HepG2 (cell line): Measurements from ENCODE around the gene TMPRSS11E. TPM values are rescaled to one million over a fixed set of nuclear protein-coding genes. Genes with fewer than 3 reads are reported as not detected.
A peak's percentile ranks its signal among the peaks of the same experiment; 100 is the strongest.

Experiments
- ATAC-seq: fragments of 200-7000 bp; cut with Tn5 transposase; 3 replicates; pipeline ENCODE4 v1.9.1; 2020; ENCODE audit warnings: mild to moderate bottlenecking, moderate library complexity
- BruUV-seq: library from RNA; stranded (reverse); fragments of 400-500 nt; replicated peaks from 2 replicates; lab custom pipeline; 2021; lab: Mats Ljungman, UMichigan
- CTCF ChIA-PET: fragments of 300-600 bp; formaldehyde crosslinking; extraction: SDS; loops from one replicate; lab custom pipeline; 2021; ENCODE audit warnings: low total read pairs, inconsistent platforms, low intra/inter-chr PET ratio; lab: Yijun Ruan, JAX
- POLR2A ChIA-PET: fragments of 350-600 bp; sonication (Branson Sonifier 250); formaldehyde crosslinking; loops from one replicate; lab custom pipeline; 2020; ENCODE audit warnings: antibody characterized with exemption, inconsistent platforms; lab: Yijun Ruan, JAX
- DNase-seq: peaks from one replicate; pipeline ENCODE4 v3.0.0-alpha.2; 2015; ENCODE audit warnings: low spot score
- FAIRE-seq: peaks from 3 replicates; lab custom pipeline; 2011; peaks lifted over from hg19 to GRCh38; lab: Jason Lieb, UNC
- H2AFZ ChIP-seq: one replicate; pipeline ENCODE4 v1.6.1; 2011; ENCODE audit warnings: low read length, inconsistent platforms
- H3K27ac ChIP-seq: fragments of 300-600 bp; 3 replicates; pipeline ENCODE4 v1.8.0; 2011; ENCODE audit warnings: mixed run types, mild to moderate bottlenecking, mixed read lengths, low read length, inconsistent platforms; ENCODE audit not compliant: insufficient read depth; ENCODE audit errors: extremely low read length
- H3K27me3 ChIP-seq, 2 experiments: fragments of 200-600 bp in 1 of 2; 2 replicates in 1 of 2; 3 replicates in 1 of 2; pipeline versions ENCODE4 v1.6.0 to v1.8.0; 2011; ENCODE audit warnings: low read length in 2 of 2, mild to moderate bottlenecking in 2 of 2, moderate library complexity in 2 of 2, inconsistent platforms in 1 of 2; ENCODE audit not compliant: insufficient read depth in 2 of 2, control insufficient read depth in 1 of 2
- H3K36me3 ChIP-seq, 2 experiments: fragments of 200-600 bp in 1 of 2; replicated peaks in 1 of 2; 2 replicates in 1 of 2; 3 replicates in 1 of 2; pipeline versions ENCODE4 v1.5.1 to v1.8.0; 2011; ENCODE audit warnings: low read length in 2 of 2, inconsistent platforms in 1 of 2; ENCODE audit not compliant: insufficient read depth in 2 of 2, control insufficient read depth in 1 of 2
- H3K4me1 ChIP-seq: 2 replicates; pipeline ENCODE4 v1.5.1; 2012; ENCODE audit warnings: low read length, inconsistent platforms; ENCODE audit not compliant: insufficient read depth
- H3K4me2 ChIP-seq: 2 replicates; pipeline ENCODE4 v1.6.0; 2011; ENCODE audit warnings: low read depth, low read length, inconsistent platforms
- H3K4me3 ChIP-seq, 3 experiments: fragments of 200-600 bp in 1 of 3; sonication (generic), shearing (Covaris generic) in 1 of 3; replicated peaks in 1 of 3; 2 replicates each; pipeline ENCODE4 v1.5.1; 2011 to 2016; ENCODE audit warnings: low read length in 3 of 3, inconsistent platforms in 2 of 3, low read depth in 2 of 3, mild to moderate bottlenecking in 2 of 3, control low read depth in 1 of 3, mixed read lengths in 1 of 3; ENCODE audit not compliant: insufficient read depth in 1 of 3
- H3K79me2 ChIP-seq: one replicate; pipeline ENCODE4 v1.6.1; 2011; ENCODE audit warnings: low read length, inconsistent platforms; ENCODE audit not compliant: insufficient read depth
- H3K9ac ChIP-seq: 2 replicates; pipeline ENCODE4 v1.6.0; 2011; ENCODE audit warnings: mild to moderate bottlenecking, low read depth, low read length, inconsistent platforms; ENCODE audit not compliant: insufficient read depth
- H3K9me3 ChIP-seq: 2 replicates; pipeline ENCODE4 v1.5.1; 2012; ENCODE audit warnings: mild to moderate bottlenecking, low read length
- H4K20me1 ChIP-seq: 2 replicates; pipeline ENCODE4 v1.6.0; 2011; ENCODE audit warnings: inconsistent platforms, mild to moderate bottlenecking, low read length, moderate library complexity; ENCODE audit not compliant: insufficient read depth
- FIP1L1 ChIP-seq: fragments of 200-400 bp; formaldehyde crosslinking; IDR thresholded peaks from 2 replicates; pipeline ENCODE4 v1.6.1; 2018; ENCODE audit warnings: low read depth, mild to moderate bottlenecking, low read length, moderate library complexity, borderline replicate concordance; ENCODE audit not compliant: insufficient read depth
- HMGXB4 ChIP-seq, 2 experiments: sonication (generic) in 1 of 2; formaldehyde crosslinking in 1 of 2; IDR thresholded peaks; 2 replicates each; pipeline versions ENCODE4 v1.4.0 to v1.6.1; 2018 to 2020; ENCODE audit warnings: missing genetic modification reagents in 2 of 2, borderline replicate concordance in 1 of 2, low read depth in 1 of 2, mild to moderate bottlenecking in 1 of 2, missing biosample characterization in 1 of 2
- KAT8 ChIP-seq: IDR thresholded peaks from 2 replicates; pipeline ENCODE4 v1.6.1; 2016; ENCODE audit warnings: missing genetic modification reagents, missing compliant biosample characterization
- MTA1 ChIP-seq: sonication (generic); formaldehyde crosslinking; IDR thresholded peaks from 2 replicates; pipeline ENCODE4 v1.4.0; 2020; ENCODE audit warnings: missing genetic modification reagents, mild to moderate bottlenecking, borderline replicate concordance
- MTF1 ChIP-seq: sonication (generic); formaldehyde crosslinking; IDR thresholded peaks from 2 replicates; pipeline ENCODE4 v1.5.0; 2020; ENCODE audit warnings: missing genetic modification reagents
- NCOA2 ChIP-seq: sonication (generic); formaldehyde crosslinking; IDR thresholded peaks from 2 replicates; pipeline ENCODE4 v1.8.0; 2022; ENCODE audit warnings: inconsistent platforms
- PHF5A ChIP-seq: IDR thresholded peaks from one replicate; pipeline ENCODE4 v1.6.1; 2018; ENCODE audit warnings: low read depth, missing genetic modification reagents; ENCODE audit not compliant: unreplicated experiment
- SMARCC2 ChIP-seq: fragments of 450-650 bp; IDR thresholded peaks from 2 replicates; pipeline ENCODE4 v1.6.1; 2017; ENCODE audit warnings: antibody characterized with exemption, mild to moderate bottlenecking
- SOX6 ChIP-seq, 2 experiments: fragments of 450-650 bp in 1 of 2; sonication (generic) in 1 of 2; formaldehyde crosslinking in 1 of 2; IDR thresholded peaks; 2 replicates each; pipeline versions ENCODE4 v1.4.0 to v1.6.1; 2017 to 2020; ENCODE audit warnings: antibody characterized with exemption in 1 of 2, mild to moderate bottlenecking in 1 of 2, missing genetic modification reagents in 1 of 2
- THAP11 ChIP-seq: IDR thresholded peaks from 2 replicates; pipeline ENCODE4 v1.6.1; 2016; ENCODE audit warnings: missing biosample characterization, missing genetic modification reagents
- ZKSCAN1 ChIP-seq: fragments of 150-350 bp; IDR thresholded peaks from 2 replicates; pipeline ENCODE4 v1.6.1; 2014; ENCODE audit warnings: low read length
- ZKSCAN8 ChIP-seq: IDR thresholded peaks from 2 replicates; pipeline ENCODE4 v1.6.1; 2016; ENCODE audit warnings: borderline replicate concordance, missing genetic modification reagents, missing compliant biosample characterization
- ZNF274 ChIP-seq: sonication (generic); formaldehyde crosslinking; IDR thresholded peaks from 2 replicates; pipeline ENCODE4 v1.5.1; 2020; ENCODE audit warnings: mild to moderate bottlenecking, missing genetic modification reagents
- ZNF280B ChIP-seq: sonication (generic); formaldehyde crosslinking; IDR thresholded peaks from 2 replicates; pipeline ENCODE4 v1.5.0; 2020; ENCODE audit warnings: missing genetic modification reagents, mild to moderate bottlenecking, borderline replicate concordance
- ZNF451 ChIP-seq: sonication (generic); formaldehyde crosslinking; IDR thresholded peaks from 2 replicates; pipeline ENCODE4 v1.5.0; 2020; ENCODE audit warnings: mild to moderate bottlenecking, missing genetic modification reagents
- ZNF75D ChIP-seq: sonication (generic); formaldehyde crosslinking; IDR thresholded peaks from 2 replicates; pipeline ENCODE4 v1.8.1; 2023; ENCODE audit warnings: missing genetic modification reagents, mild to moderate bottlenecking, borderline replicate concordance
- WGBS: methylation state at CpG from one replicate; pipeline ENCODE4 v1.1.6; 2017; ENCODE audit warnings: low lambda C conversion rate; 5-methylcytosine and 5-hydroxymethylcytosine counted together
- in situ Hi-C: cut with HindIII; loops from 2 replicates; pipeline ENCODE4 v1.10.0; 2017; ENCODE audit warnings: low pct_unique_long_range_greater_than_20kb; ENCODE audit not compliant: extremely low pct_ligation_motif_present
- intact Hi-C: fragments of 100-400 bp; cut with micrococcal nuclease; formaldehyde crosslinking; loops from one replicate; pipeline ENCODE4 v1.10.0; 2022; ENCODE audit not compliant: unreplicated experiment
- polyA plus RNA-seq, 8 experiments: library from polyadenylated mRNA; depleted of rRNA in 3 of 8; stranded (reverse) in 7 of 8; unstranded in 1 of 8; fragments of >200 nt; fragmentation: Illumina TruSeq in 4 of 8; extraction: Trizol in 4 of 8; gene quantifications; 2 replicates each; pipeline versions ENCODE4 v1.2.1 to v1.2.3, GENCODE V29; 2011 to 2016; ENCODE audit warnings: low read depth in 4 of 8, missing spikeins in 1 of 8, mixed read lengths in 1 of 8; ENCODE audit not compliant: insufficient read depth in 1 of 8
- total RNA-seq, 5 experiments: library from RNA; depleted of rRNA; stranded (reverse); fragments of >200 nt; fragmentation: Illumina TruSeq; extraction: Trizol; gene quantifications; 2 replicates each; pipeline ENCODE4 v1.2.3, GENCODE V29; 2016; ENCODE audit warnings: low read depth in 1 of 5
- TF ChIP-seq, protein P1 (sequence below): sonication (generic); formaldehyde crosslinking; conservative IDR thresholded peaks from 2 replicates; pipeline ENCODE4 v1.4.0; 2020; ENCODE audit warnings: mild to moderate bottlenecking, missing genetic modification reagents, moderate library complexity

Gene TMPRSS11E
- total and polyA plus RNA-seq, 2 of the 13 experiments (the other 11 are each of a cell fraction or from before 2014, with no cell fraction given), result not detected

DNA sequence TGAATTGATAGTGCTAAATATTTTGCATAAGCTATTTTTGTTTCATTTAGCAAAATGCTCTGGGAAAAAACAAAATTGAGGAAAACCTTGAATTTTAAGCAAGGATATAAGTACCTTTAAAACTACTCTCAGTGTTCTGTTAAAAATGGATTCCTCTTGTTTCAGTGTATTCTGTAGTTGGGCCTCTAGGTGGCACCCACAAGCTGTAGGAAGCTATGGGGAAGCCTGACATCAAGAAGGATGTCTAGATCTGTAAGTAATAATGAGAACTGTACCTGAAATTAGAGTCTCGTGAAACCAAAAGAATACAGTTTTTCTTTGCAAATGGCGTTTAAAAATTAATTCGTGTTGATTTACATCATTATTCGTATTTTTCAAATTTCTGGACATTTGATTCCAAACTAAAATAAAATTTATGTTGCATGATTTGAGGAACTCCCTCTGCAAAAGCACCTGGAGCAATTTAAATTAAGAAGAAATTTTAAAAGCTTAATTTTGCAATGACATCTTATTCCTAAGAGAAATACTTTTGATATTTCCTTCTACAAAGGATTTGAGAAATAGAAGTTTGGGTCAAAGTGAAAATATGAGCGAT is 51.2 kb downstream of the TMPRSS11E start:
- FAIRE-seq (peak; percentile 89), DNase-seq (peak; percentile 78), ATAC-seq (peak; percentile 78)
- no peak overlapping the region for H3K4me2 ChIP-seq
- intact Hi-C loops (loop anchor here (1.0 to 10.0 kb wide), 9 partner anchors 158 to 672 kb away; partner anchors contain the start of genes UGT2A3 and UGT2B10), in situ Hi-C loops (loop anchor here (5.0 to 25.0 kb wide), 3 partner anchors 564 to 1114 kb away; no protein-coding TSS in a partner anchor)
- H3K27me3 ChIP-seq, result no peaks in the 10 kb centered on the region
- H3K9ac ChIP-seq, result no peak overlapping the region
- H3K79me2 ChIP-seq, result no peaks in the 10 kb centered on the region
- POLR2A ChIA-PET, result interaction anchor here (0.8 kb wide), 1 partner anchor 317 kb away, joined by 3 read pairs; the partner anchor contains the start of gene UGT2B10
- H2AFZ ChIP-seq, result no peak overlapping the region
- BruUV-seq, result no TSS peak
- H3K4me3 ChIP-seq, result no peak overlapping the region
- peaks cover 21% of the 10 kb centered on the region for H3K4me1 ChIP-seq
- WGBS, result 23% methylated on average over 5 of the region's 5 CpGs
- H3K9me3 ChIP-seq, result no peaks in the 10 kb centered on the region
- CTCF ChIA-PET, result interaction anchor here (0.6 to 1.4 kb wide), 3 partner anchors 159 to 672 kb away, joined by 3 to 4 read pairs (median 3); no protein-coding TSS in a partner anchor
- no peaks in the 10 kb centered on the region for H3K36me3 ChIP-seq
- H3K27ac ChIP-seq, result no peak overlapping the region
- H4K20me1 ChIP-seq, result no peaks in the 10 kb centered on the region
- TF ChIP-seq ZNF280B (CRISPR knock-in tag) (no peak), THAP11 (CRISPR knock-in tag) (no peak), MTF1 (CRISPR knock-in tag) (no peak), ZNF451 (CRISPR knock-in tag) (no peak), ZNF75D (CRISPR knock-in tag) (no peak), KAT8 (CRISPR knock-in tag) (peak; percentile 29; the same call in 1 of the 2 replicates), NCOA2 (CRISPR knock-in tag) (no peak), SMARCC2 (no peak), ZNF274 (CRISPR knock-in tag) (no peak), MTA1 (CRISPR knock-in tag) (no peak), FIP1L1 (no peak), SOX6 (IDR thresholded peaks at IDR 0.05) (no peak), SOX6 (CRISPR knock-in tag; IDR thresholded peaks at IDR 0.05) (peak; percentile 49; the same call in 1 of the 2 replicates), ZKSCAN8 (CRISPR knock-in tag) (no peak), ZKSCAN1 (no peak), HMGXB4 (CRISPR knock-in tag; IDR thresholded peaks at IDR 0.05; ENCODE audit: borderline replicate concordance in 1 of 2, low read depth in 1 of 2) (peak in 1 of 2 experiments; percentile 39; a peak in 1 of 4 replicates), PHF5A (CRISPR knock-in tag) (no peak)
- TF ChIP-seq, protein P1, sequence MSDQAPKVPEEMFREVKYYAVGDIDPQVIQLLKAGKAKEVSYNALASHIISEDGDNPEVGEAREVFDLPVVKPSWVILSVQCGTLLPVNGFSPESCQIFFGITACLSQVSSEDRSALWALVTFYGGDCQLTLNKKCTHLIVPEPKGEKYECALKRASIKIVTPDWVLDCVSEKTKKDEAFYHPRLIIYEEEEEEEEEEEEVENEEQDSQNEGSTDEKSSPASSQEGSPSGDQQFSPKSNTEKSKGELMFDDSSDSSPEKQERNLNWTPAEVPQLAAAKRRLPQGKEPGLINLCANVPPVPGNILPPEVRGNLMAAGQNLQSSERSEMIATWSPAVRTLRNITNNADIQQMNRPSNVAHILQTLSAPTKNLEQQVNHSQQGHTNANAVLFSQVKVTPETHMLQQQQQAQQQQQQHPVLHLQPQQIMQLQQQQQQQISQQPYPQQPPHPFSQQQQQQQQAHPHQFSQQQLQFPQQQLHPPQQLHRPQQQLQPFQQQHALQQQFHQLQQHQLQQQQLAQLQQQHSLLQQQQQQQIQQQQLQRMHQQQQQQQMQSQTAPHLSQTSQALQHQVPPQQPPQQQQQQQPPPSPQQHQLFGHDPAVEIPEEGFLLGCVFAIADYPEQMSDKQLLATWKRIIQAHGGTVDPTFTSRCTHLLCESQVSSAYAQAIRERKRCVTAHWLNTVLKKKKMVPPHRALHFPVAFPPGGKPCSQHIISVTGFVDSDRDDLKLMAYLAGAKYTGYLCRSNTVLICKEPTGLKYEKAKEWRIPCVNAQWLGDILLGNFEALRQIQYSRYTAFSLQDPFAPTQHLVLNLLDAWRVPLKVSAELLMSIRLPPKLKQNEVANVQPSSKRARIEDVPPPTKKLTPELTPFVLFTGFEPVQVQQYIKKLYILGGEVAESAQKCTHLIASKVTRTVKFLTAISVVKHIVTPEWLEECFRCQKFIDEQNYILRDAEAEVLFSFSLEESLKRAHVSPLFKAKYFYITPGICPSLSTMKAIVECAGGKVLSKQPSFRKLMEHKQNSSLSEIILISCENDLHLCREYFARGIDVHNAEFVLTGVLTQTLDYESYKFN (CRISPR knock-in tag), result 0 out of 2 replicates have a peak, but pooled peaks have one; percentile 24
